Mesenchymal stem cell (in vitro differentiated cells and primary cell): ENCODE results near the gene CNOT3.
"Not testable (repeated sequence)": the region's sequence is repeated elsewhere in the genome, so short reads cannot be mapped to it uniquely, and the experiment has no call there.

ENCODE experiments used
- DNase-seq: peaks from one replicate; pipeline ENCODE4 v3.0.0-alpha.2; 2013
- H2AFZ ChIP-seq: one replicate; pipeline ENCODE4 v1.6.1; 2013; ENCODE audit warnings: low read depth, mild to moderate bottlenecking, control low read depth, inconsistent platforms, low read length, moderate library complexity
- H2AK5ac ChIP-seq: 2 replicates; pipeline ENCODE4 v1.6.1; 2013; ENCODE audit warnings: low read length, moderate library complexity, mild to moderate bottlenecking, inconsistent platforms; ENCODE audit not compliant: severe bottlenecking
- H2BK120ac ChIP-seq: one replicate; pipeline ENCODE4 v1.6.1; 2013; ENCODE audit warnings: low read depth, mild to moderate bottlenecking, inconsistent platforms, low read length, moderate library complexity
- H2BK12ac ChIP-seq, 2 experiments: one replicate each; pipeline ENCODE4 v1.6.1; 2013; ENCODE audit warnings: inconsistent platforms in 2 of 2, low read length in 2 of 2, mild to moderate bottlenecking in 2 of 2, moderate library complexity in 2 of 2, control low read depth in 1 of 2
- H2BK15ac ChIP-seq: one replicate; pipeline ENCODE4 v1.6.1; 2013; ENCODE audit warnings: mild to moderate bottlenecking, low read depth, inconsistent platforms; ENCODE audit not compliant: poor library complexity, severe bottlenecking
- H2BK5ac ChIP-seq: 2 replicates; pipeline ENCODE4 v1.6.1; 2013; ENCODE audit warnings: low read depth, mild to moderate bottlenecking, low read length, control low read depth, inconsistent platforms; ENCODE audit not compliant: poor library complexity, severe bottlenecking
- H3K14ac ChIP-seq, 2 experiments: one replicate each; pipeline ENCODE4 v1.6.1; 2013; ENCODE audit warnings: inconsistent platforms in 2 of 2, low read length in 2 of 2, control low read depth in 1 of 2, mild to moderate bottlenecking in 1 of 2, moderate library complexity in 1 of 2
- H3K18ac ChIP-seq, 2 experiments: one replicate each; pipeline ENCODE4 v1.6.1; 2013; ENCODE audit warnings: inconsistent platforms in 2 of 2, low read length in 2 of 2, control low read depth in 1 of 2, low read depth in 1 of 2, mild to moderate bottlenecking in 1 of 2
- H3K23ac ChIP-seq, 2 experiments: one replicate each; pipeline ENCODE4 v1.6.1; 2013; ENCODE audit warnings: inconsistent platforms in 2 of 2, low read length in 2 of 2, mild to moderate bottlenecking in 2 of 2, moderate library complexity in 2 of 2, control low read depth in 1 of 2
- H3K27ac ChIP-seq: 2 replicates; pipeline ENCODE4 v1.5.1; 2013; ENCODE audit warnings: mild to moderate bottlenecking, moderate library complexity, low read length, control low read depth, inconsistent platforms; ENCODE audit not compliant: poor library complexity, severe bottlenecking
- H3K27me3 ChIP-seq, 2 experiments: 2 replicates each; pipeline versions ENCODE4 v1.6.1 to v1.7.0; 2013; ENCODE audit warnings: low read length in 2 of 2, mild to moderate bottlenecking in 2 of 2, moderate library complexity in 2 of 2, control low read depth in 1 of 2, inconsistent platforms in 1 of 2; ENCODE audit not compliant: control insufficient read depth in 1 of 2, insufficient read depth in 1 of 2
- H3K36me3 ChIP-seq, 2 experiments: 2 replicates each; pipeline versions ENCODE4 v1.6.1 to v1.7.0; 2013; ENCODE audit warnings: low read length in 2 of 2, control low read depth in 1 of 2, inconsistent platforms in 1 of 2, low read depth in 1 of 2, mild to moderate bottlenecking in 1 of 2; ENCODE audit not compliant: insufficient read depth in 2 of 2, control insufficient read depth in 1 of 2
- H3K4ac ChIP-seq, 2 experiments: one replicate each; pipeline ENCODE4 v1.6.1; 2013; ENCODE audit warnings: inconsistent platforms in 2 of 2, low read length in 2 of 2, mild to moderate bottlenecking in 2 of 2, moderate library complexity in 2 of 2, control low read depth in 1 of 2, low read depth in 1 of 2
- H3K4me1 ChIP-seq: 2 replicates; pipeline ENCODE4 v1.6.1; 2013; ENCODE audit warnings: low read depth, low read length, control low read depth; ENCODE audit not compliant: control insufficient read depth, insufficient read depth
- H3K4me2 ChIP-seq: 2 replicates; pipeline ENCODE4 v1.6.1; 2013; ENCODE audit warnings: low read length, mild to moderate bottlenecking, inconsistent platforms; ENCODE audit not compliant: poor library complexity, severe bottlenecking
- H3K4me3 ChIP-seq, 2 experiments: 2 replicates each; pipeline versions ENCODE4 v1.5.1 to v1.7.0; 2013; ENCODE audit warnings: low read length in 2 of 2, mild to moderate bottlenecking in 2 of 2, control low read depth in 1 of 2, low read depth in 1 of 2; ENCODE audit not compliant: insufficient read depth in 1 of 2
- H3K79me1 ChIP-seq: replicated peaks from 2 replicates; pipeline ENCODE4 v1.6.1; 2013; ENCODE audit warnings: mild to moderate bottlenecking, control low read depth, low read length, inconsistent platforms; ENCODE audit not compliant: poor library complexity, severe bottlenecking
- H3K9ac ChIP-seq: 2 replicates; pipeline ENCODE4 v1.7.0; 2013; ENCODE audit warnings: mild to moderate bottlenecking, low read length, moderate library complexity
- H3K9me3 ChIP-seq: 2 replicates; pipeline ENCODE4 v1.7.0; 2013; ENCODE audit warnings: mild to moderate bottlenecking, low read length; ENCODE audit not compliant: control insufficient read depth
- H4K8ac ChIP-seq: one replicate; pipeline ENCODE4 v1.6.1; 2013; ENCODE audit warnings: inconsistent platforms, mild to moderate bottlenecking, low read length, moderate library complexity
- H4K91ac ChIP-seq: one replicate; pipeline ENCODE4 v1.6.1; 2013; ENCODE audit warnings: mild to moderate bottlenecking, low read length, inconsistent platforms
- WGBS: methylation state at CpG from one replicate; pipeline ENCODE4 v1.1.7; 2013; ENCODE audit warnings: mixed read lengths; 5-methylcytosine and 5-hydroxymethylcytosine counted together

CNOT3 gene

DNA sequence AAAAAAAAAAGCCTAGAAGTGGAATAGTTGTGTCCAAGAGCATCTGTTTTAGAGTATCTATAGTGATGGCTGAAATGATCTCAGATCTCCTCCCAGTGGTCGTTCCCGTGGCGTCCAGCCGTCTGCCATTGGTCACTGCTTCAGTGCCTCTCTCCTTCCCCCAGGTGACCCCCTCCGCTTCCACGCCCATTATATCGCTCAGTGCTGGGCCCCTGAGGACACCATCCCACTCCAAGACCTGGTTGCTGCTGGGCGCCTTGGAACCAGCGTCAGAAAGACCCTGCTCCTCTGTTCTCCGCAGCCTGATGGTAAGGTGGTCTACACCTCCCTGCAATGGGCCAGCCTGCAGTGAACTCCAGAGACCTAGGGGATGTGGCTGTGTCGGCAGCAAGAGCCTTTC lies 55.4 kb downstream of the CNOT3 start:
- no peaks in the 10 kb centered on the region for H3K27me3 ChIP-seq
- H4K8ac ChIP-seq: no peak overlapping the region
- 98% methylated on average over 11 of the region's 11 CpGs for WGBS

DNA sequence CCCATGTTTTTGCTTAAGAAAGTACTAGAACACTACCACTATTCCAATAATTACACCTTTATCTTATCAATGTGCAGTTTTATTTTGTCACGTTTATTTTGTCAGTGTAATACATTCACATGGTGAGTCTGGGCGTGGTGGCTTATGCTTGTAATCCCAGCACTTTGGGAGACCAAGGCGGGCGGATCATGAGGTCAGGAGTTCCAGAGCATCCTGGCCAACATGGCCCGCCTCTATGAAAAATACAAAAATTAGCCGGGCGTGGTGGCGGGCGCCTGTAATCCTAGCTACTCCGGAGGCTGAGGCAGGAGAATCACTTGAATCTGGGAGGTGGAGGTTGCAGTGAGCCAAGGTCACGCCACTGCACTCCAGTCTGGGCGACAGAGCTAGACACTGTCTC lies 56.9 kb downstream of the CNOT3 start:
- H3K4me3 ChIP-seq, H3K4me1 ChIP-seq, H2BK12ac ChIP-seq, H2AK5ac ChIP-seq, H3K23ac ChIP-seq, H3K27me3 ChIP-seq, H2BK5ac ChIP-seq, DNase-seq, H3K4me2 ChIP-seq, H4K91ac ChIP-seq, H2AFZ ChIP-seq, H4K8ac ChIP-seq, H3K9me3 ChIP-seq, H2BK120ac ChIP-seq, H3K18ac ChIP-seq, H3K4ac ChIP-seq, H3K27ac ChIP-seq, H2BK15ac ChIP-seq, H3K14ac ChIP-seq: not testable (repeated sequence)
- 99% methylated on average over 12 of the region's 12 CpGs for WGBS
- peaks cover 11% of the 10 kb centered on the region for H3K79me1 ChIP-seq
- peak overlapping the region; percentile 94 for H3K9ac ChIP-seq
- peaks cover 15 to 38% of the 10 kb centered on the region in 2 experiments for H3K36me3 ChIP-seq

More for the DNA sequence above, 55.4 kb downstream of the CNOT3 start:
- Histone ChIP-seq H3K79me1 (peaks cover 13% of the 10 kb centered on the region), H2BK5ac (no peak overlapping the region), H3K36me3 (peaks cover 13 to 38% of the 10 kb centered on the region in 2 experiments), H3K4me3 (no peak overlapping the region), H2BK120ac (no peak overlapping the region), H2AFZ (no peak overlapping the region), H3K23ac (no peak overlapping the region), H3K18ac (no peak overlapping the region), H3K4me1 (peaks cover 13% of the 10 kb centered on the region), H2BK12ac (no peak overlapping the region), H3K14ac (no peak overlapping the region), H2AK5ac (no peak overlapping the region), H3K4ac (no peak overlapping the region), H3K27ac (no peak overlapping the region), H3K9me3 (no peaks in the 10 kb centered on the region), H3K4me2 (no peak overlapping the region), H3K9ac (peak overlapping the region; percentile 94), H4K91ac (no peak overlapping the region), H2BK15ac (no peak overlapping the region)
- DNase-seq: no peak

DNA sequence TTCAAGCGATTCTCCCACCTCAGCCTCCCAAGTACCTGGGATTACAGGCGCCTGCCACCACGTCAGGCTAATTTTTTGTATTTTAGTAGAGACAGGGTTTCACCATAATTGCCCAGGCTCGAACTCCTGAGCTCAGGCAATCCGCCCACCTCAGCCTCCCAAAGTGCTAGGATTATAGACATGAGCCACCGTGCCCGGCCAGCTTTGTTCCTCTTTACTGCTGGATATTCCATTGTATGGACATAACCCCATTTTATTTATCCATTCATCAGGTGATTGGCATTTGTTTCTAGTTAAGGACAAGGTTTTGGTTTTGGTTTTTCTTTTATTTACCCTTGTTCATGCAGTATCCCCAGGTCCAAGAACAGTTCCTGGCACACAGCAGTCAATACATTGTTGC lies 59.0 kb downstream of the CNOT3 start:
- H3K4me2 ChIP-seq: no peak overlapping the region
- no peak overlapping the region for H2BK120ac ChIP-seq
- WGBS: 88% methylated on average over 5 of the region's 7 CpGs
- no peak overlapping the region for H3K4me3 ChIP-seq
- no peak overlapping the region for H2AFZ ChIP-seq
- H3K27ac ChIP-seq: no peak overlapping the region
- no peak overlapping the region for H2BK15ac ChIP-seq
- H3K9me3 ChIP-seq: no peaks in the 10 kb centered on the region
- H3K36me3 ChIP-seq: peaks cover 19 to 41% of the 10 kb centered on the region in 2 experiments
- H3K9ac ChIP-seq: no peak overlapping the region
- H3K18ac ChIP-seq: no peak overlapping the region
- peaks cover 9% of the 10 kb centered on the region for H3K4me1 ChIP-seq
- H2BK12ac ChIP-seq: no peak overlapping the region
- H4K8ac ChIP-seq: no peak overlapping the region
- no peak overlapping the region for H3K23ac ChIP-seq
- no peak overlapping the region for H2BK5ac ChIP-seq
- no peak overlapping the region for H3K14ac ChIP-seq
- H4K91ac ChIP-seq: no peak overlapping the region
- no peak for DNase-seq
- H2AK5ac ChIP-seq: no peak overlapping the region
- H3K79me1 ChIP-seq: peaks cover 12% of the 10 kb centered on the region
- H3K4ac ChIP-seq: no peak overlapping the region
- H3K27me3 ChIP-seq: no peaks in the 10 kb centered on the region

DNA sequence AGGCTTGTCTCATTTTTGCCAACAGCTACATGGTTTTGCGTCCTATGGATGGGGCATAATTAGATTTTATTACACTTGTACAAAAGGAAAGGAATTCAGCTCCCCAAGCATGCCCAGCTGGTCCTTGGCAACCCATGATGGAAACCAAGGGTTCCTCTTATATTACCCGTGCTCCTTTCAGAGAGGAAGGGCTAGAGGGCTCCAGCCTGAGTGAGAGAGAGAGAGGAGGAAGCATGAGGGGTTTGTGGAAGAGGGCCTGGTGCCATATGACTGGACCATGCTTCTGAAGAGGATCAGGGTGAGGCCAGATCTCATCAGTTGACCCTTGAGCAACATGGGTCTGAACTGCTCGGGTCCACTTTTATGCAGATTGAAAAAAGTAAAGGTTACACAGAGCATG lies 59.6 kb downstream of the CNOT3 start:
- Histone ChIP-seq H3K9ac (no peak overlapping the region), H2BK120ac (no peak overlapping the region), H3K4me3 (no peak overlapping the region), H2BK15ac (no peak overlapping the region), H4K91ac (no peak overlapping the region), H3K4ac (no peak overlapping the region), H3K4me2 (no peak overlapping the region), H3K27me3 (no peaks in the 10 kb centered on the region), H2BK12ac (no peak overlapping the region), H3K36me3 (peaks cover 21 to 47% of the 10 kb centered on the region in 2 experiments), H3K4me1 (peaks cover 10% of the 10 kb centered on the region), H3K9me3 (no peaks in the 10 kb centered on the region), H2AK5ac (no peak overlapping the region), H3K79me1 (peaks cover 12% of the 10 kb centered on the region), H3K23ac (no peak overlapping the region), H3K27ac (no peak overlapping the region), H4K8ac (no peak overlapping the region), H3K18ac (no peak overlapping the region), H3K14ac (no peak overlapping the region), H2BK5ac (no peak overlapping the region), H2AFZ (no peak overlapping the region)
- DNase-seq: no peak
- 93% methylated on average over 3 of the region's 3 CpGs for WGBS
